PC-3 (cell line): ENCODE results near the gene SIGLEC12.

Source experiments
- CTCF ChIP-seq: fragments of 300-600 bp; sonication (generic); conservative IDR thresholded peaks from 2 replicates; pipeline ENCODE4 v1.5.1; 2017; ENCODE audit warnings: antibody characterized with exemption, low read depth, mild to moderate bottlenecking, low read length
- EZH2 ChIP-seq: fragments of 300-600 bp; sonication (generic); IDR thresholded peaks from one replicate; pipeline ENCODE4 v1.6.1; 2017; ENCODE audit warnings: antibody characterized with exemption, mild to moderate bottlenecking, low read length; ENCODE audit not compliant: unreplicated experiment
- EZH2phosphoT487 ChIP-seq: fragments of 300-600 bp; sonication (generic); IDR thresholded peaks from 2 replicates; pipeline ENCODE4 v1.6.1; 2018; ENCODE audit warnings: mild to moderate bottlenecking, antibody characterized with exemption, low read length, borderline replicate concordance

- TF ChIP-seq CTCF (no peak), EZH2 (no peak), EZH2phosphoT487 (no peak)
Measured at GRCh38 chr19:51485960-51486660, 15.5 kb downstream of the SIGLEC12 start.
